ENCODE results near the gene ANO4. TPM values are rescaled to one million over a fixed set of nuclear protein-coding genes. Genes with fewer than 3 reads are reported as not detected.

Gene ANO4
- total RNA-seq, 2 experiments from 2014 or later, result not detected

- ChIA-PET POLR2A (no interaction called here), CTCF (no interaction called here)
- TF ChIP-seq CTCF (IDR thresholded peaks at IDR 0.05), result no peak
- Mint-ChIP-seq H3K9me3 (no peaks in the 10 kb centered on the region), H3K4me1 (ENCODE audit: low read depth) (no peaks in the 10 kb centered on the region), H3K4me3 (no peak overlapping the region), H3K36me3 (ENCODE audit: low read depth) (no peaks in the 10 kb centered on the region), H3K27me3 (no peaks in the 10 kb centered on the region), H3K27ac (no peak overlapping the region)
- intact Hi-C loops (cut with micrococcal nuclease), result no loop called here
- DNase-seq, result no peak
- ATAC-seq, result no peak
Measured at GRCh38 chr12:100974747-100975146, 180.2 kb downstream of the ANO4 start.

- TF ChIP-seq CTCF (IDR thresholded peaks at IDR 0.05), result no peak
- ATAC-seq, result no peak
- Mint-ChIP-seq H3K4me1 (ENCODE audit: low read depth) (no peaks in the 10 kb centered on the region), H3K27me3 (no peaks in the 10 kb centered on the region), H3K27ac (no peak overlapping the region), H3K36me3 (ENCODE audit: low read depth) (no peaks in the 10 kb centered on the region), H3K4me3 (no peak overlapping the region), H3K9me3 (no peaks in the 10 kb centered on the region)
- CTCF ChIA-PET, result no interaction called here
- POLR2A ChIA-PET, result no interaction called here
- intact Hi-C loops (cut with micrococcal nuclease), result no loop called here
- no peak for DNase-seq
Measured at GRCh38 chr12:100976735-100977134, 182.2 kb downstream of the ANO4 start.

GRCh38 chr12:100980856-100981255 is 186.3 kb downstream of the ANO4 start:
- DNase-seq (no peak), ATAC-seq (no peak)
- H3K27me3 Mint-ChIP-seq, result no peaks in the 10 kb centered on the region
- POLR2A ChIA-PET, result no interaction called here
- intact Hi-C loops (cut with micrococcal nuclease), result no loop called here
- H3K4me1 Mint-ChIP-seq (ENCODE audit: low read depth), result no peaks in the 10 kb centered on the region
- H3K27ac Mint-ChIP-seq, result no peak overlapping the region
- no peak for TF ChIP-seq CTCF (IDR thresholded peaks at IDR 0.05)
- H3K4me3 Mint-ChIP-seq, result no peak overlapping the region
- H3K36me3 Mint-ChIP-seq (ENCODE audit: low read depth), result no peaks in the 10 kb centered on the region
- H3K9me3 Mint-ChIP-seq, result no peaks in the 10 kb centered on the region
- CTCF ChIA-PET, result no interaction called here

GRCh38 chr12:100982511-100983183 is 188.1 kb downstream of the ANO4 start:
- ATAC-seq (no peak), DNase-seq (no peak)
- ChIA-PET POLR2A (no interaction called here), CTCF (no interaction called here)
- intact Hi-C loops (cut with micrococcal nuclease), result no loop called here
- Mint-ChIP-seq H3K4me3 (no peak overlapping the region), H3K9me3 (no peaks in the 10 kb centered on the region), H3K4me1 (ENCODE audit: low read depth) (no peaks in the 10 kb centered on the region), H3K27ac (no peak overlapping the region), H3K36me3 (ENCODE audit: low read depth) (no peaks in the 10 kb centered on the region), H3K27me3 (no peaks in the 10 kb centered on the region)
- no peak for TF ChIP-seq CTCF (IDR thresholded peaks at IDR 0.05)

GRCh38 chr12:100984796-100985195 is 190.2 kb downstream of the ANO4 start:
- TF ChIP-seq CTCF (IDR thresholded peaks at IDR 0.05), result no peak
- no peak overlapping the region for H3K27ac Mint-ChIP-seq
- H3K4me3 Mint-ChIP-seq, result no peak overlapping the region
- H3K9me3 Mint-ChIP-seq, result no peaks in the 10 kb centered on the region
- intact Hi-C loops (cut with micrococcal nuclease), result no loop called here
- DNase-seq (no peak), ATAC-seq (no peak)
- H3K36me3 Mint-ChIP-seq (ENCODE audit: low read depth), result no peaks in the 10 kb centered on the region
- ChIA-PET CTCF (no interaction called here), POLR2A (no interaction called here)
- no peaks in the 10 kb centered on the region for H3K4me1 Mint-ChIP-seq (ENCODE audit: low read depth)
- no peaks in the 10 kb centered on the region for H3K27me3 Mint-ChIP-seq

Data from activated CD8-positive, alpha-beta T cell treated with anti-CD3 and anti-CD28 coated beads for 36 hours (primary cell).